GM19351 (cell line): ENCODE data around the gene MCIDAS.

Experiments used
- ATAC-seq: cut with Tn5 transposase; IDR thresholded peaks from one replicate; pipeline ENCODE4 v1.9.1; 2021; ENCODE audit warnings: mild to moderate bottlenecking, moderate library complexity; ENCODE audit not compliant: unreplicated experiment

MCIDAS gene

DNA sequence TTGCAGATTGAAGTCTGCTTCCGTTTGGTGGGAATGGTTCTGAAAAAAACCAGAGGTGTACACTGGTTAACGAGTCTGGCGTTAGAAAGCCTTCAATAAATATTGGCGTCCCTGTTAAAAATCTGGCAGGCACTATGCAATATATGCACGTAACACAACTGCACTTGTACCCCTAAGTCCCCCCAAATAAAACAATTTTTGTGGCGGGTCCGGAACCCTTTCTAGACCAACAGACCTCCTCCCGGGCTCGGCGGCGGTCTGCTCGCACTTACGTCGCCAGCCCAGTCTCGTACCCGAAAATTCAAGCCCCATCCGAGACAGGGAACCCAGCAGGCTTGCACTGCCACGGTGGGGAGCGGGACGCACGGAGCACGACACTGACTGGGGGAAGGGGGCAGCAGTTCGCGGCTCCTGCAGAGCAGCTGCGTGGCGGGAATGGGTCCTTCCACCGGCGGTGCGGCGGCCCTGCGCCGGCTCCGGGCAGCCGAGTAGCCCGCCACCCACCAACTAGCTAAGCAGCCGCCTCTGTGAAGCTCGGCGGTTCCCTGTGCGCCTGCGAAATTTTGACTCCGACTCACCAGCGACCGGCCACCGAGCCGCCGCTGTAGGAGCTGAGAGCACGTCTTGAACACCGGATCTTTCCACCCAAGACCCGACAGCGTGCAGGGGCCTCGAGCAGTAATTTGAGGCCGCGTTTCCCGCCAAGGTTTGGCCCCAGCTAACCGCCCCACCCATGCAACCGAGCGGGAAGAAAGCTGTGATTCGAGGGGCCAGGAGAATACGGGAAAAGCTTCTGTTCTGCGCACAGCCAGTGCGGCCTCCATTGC lies 3.9 kb downstream of the MCIDAS start:
- ATAC-seq: no peak

DNA sequence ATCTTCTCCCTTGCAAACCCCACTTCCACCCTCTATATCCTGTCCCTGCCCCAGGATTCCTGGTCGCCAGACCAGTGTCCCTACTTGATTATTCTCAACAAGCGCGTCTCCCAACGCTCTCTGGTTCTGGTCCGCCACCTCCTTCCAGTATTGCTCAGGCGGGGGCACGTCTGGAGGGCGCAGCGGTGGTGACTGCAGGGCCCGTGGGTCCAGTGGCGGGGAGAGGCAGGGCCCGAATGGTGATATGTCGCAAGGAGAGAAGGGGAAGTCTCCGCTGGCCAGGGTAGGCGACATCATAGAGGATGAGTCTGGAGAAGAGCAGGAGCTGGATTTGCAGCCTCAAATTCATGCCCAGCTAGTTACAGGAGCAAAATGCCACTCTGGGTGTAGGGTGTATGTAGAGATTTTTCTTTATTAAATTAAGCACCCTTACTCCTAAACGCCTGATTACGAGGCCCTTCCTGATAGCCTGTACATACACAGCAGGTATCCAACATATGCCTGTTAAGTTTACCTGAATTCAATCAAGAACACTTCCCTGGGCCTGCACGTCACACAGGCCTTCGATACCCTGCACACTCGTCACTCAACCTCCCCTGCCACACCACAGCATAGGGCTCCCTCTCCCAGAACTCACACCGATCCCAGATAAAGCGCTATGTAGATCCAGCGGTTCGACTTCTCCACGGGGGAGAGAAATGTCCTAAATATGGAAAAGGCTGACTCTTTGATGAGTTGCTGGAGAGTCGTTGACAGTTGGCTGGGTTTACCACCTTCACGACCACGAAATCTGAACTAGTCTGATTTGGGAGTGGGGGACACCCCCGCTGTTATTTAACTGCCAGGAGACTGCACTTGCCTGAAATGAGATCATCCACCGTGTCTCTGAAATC lies 4.8 kb downstream of the MCIDAS start:
- no peak for ATAC-seq

DNA sequence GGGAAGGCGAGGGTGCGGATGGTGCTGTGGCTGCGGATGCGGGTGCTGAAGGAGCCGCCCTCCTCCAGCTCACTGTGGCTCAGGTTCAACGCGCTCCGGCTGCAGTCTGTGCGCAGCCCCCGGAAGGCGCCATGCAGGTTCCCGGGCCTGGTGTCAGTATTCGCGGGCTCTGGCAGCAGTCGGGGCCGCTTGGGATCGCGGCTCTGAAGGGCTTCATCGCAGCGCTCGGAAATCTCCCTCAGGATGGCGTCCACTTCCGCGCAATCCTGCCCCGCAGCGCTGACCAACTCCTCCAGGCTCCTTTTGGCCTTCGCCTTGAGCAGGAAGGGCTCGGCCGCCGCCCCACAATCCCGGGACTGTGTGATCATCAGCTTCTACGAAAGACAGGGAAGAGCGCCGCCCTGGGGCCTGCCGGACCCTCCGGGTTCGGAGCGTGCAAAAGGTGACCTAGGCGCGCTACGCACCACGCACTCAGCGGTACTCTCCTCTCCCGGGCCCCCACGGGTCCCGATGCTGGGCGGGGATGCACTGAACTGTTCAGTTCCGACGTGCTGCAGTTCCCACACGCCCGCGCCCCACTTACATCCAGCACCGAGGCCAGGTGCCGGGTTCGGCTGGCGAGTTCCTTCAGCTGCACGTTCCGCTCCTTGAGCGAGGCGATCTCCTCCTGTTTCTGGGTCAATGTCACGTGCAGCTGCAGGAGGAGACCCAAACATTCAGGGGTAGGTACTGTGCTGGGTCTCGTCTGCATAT lies 6.5 kb downstream of the MCIDAS start:
- no peak for ATAC-seq

DNA sequence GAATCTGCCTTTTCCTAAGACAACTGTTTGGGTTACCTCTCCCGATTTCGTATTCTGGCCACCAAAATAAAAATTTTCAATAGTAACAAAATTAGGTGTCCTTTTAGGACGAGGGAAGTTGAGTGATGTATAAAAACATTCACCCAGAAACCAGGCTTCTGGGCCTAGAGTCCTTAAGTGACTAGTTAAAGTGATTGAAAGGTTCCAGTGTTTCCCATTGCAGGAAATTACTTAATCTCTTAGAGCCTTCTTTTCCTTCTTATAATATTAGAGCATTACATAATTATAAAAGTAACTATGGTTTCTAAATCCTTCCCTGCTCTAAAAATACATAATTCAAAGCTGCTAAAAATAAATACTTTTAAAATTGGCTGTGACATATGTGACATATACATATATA lies 7.3 kb downstream of the MCIDAS start:
- ATAC-seq: no peak

- ATAC-seq: no peak
Observed at GRCh38 chr5:55218967-55219366, 8.1 kb downstream of the MCIDAS start.

- no peak for ATAC-seq
Observed at GRCh38 chr5:55211184-55211874, 15.8 kb downstream of the MCIDAS start.

GRCh38 chr5:55205001-55205400 lies 22.1 kb downstream of the MCIDAS start:
- no peak for ATAC-seq

DNA sequence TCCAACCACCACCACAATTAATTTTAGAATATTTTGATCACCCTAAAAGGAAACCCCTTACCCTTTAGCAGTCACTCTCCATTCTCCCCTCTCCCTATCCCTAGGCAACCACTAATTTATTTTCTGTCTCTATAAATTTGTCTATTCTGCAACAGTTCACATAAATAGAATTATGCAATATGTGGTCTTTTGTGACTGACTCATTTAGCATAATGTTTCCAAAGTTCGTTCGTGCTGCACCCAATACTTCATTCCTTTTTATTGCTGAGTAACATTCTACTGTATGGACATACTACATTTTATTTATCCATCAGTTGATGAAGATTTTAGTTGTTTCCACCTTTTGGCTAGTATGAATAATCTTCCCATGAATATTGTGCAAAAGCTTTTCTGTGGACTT lies 36.0 kb downstream of the MCIDAS start:
- ATAC-seq: no peak

GRCh38 chr5:55188656-55189540 lies 38.2 kb downstream of the MCIDAS start:
- no peak for ATAC-seq

DNA sequence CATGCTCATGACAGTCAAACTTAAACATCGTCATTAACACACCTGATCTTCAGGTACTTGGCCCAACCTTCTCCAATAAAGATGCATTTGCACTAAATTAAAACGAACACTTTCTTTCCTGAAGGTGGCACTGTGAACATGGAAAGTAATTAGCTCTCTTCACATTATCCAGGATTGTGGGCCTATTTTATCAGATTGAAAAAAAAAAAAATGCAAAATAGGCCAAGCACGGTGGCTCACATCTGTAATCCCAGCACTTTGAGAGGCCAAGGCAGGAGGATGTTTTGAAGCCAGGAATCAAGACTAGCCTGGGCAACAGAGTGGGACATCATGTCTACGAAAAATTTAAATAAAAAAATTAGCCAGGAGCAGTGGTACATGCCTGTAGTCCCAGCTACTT lies 39.7 kb downstream of the MCIDAS start:
- ATAC-seq: no peak

DNA sequence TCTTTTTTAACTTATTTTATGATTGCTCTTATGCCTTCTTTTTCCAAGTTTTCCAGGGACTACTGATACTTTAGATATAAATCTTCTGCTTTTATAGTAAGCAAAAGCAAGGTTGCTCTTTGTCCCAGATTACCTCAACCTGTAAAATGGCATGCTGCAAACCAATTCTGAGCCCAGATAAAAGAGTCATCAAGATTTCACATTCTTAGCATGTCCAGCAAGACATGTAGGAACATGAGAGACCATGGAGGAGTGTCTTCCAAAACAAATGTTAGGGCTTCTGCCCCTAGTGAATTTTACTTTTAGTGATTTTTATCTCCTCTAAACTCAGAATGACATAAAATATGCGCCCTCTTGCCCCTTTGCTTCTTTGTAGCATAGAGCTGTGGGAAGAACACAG lies 47.1 kb downstream of the MCIDAS start:
- ATAC-seq: no peak

GRCh38 chr5:55177078-55177477 lies 50.0 kb downstream of the MCIDAS start:
- no peak for ATAC-seq

DNA sequence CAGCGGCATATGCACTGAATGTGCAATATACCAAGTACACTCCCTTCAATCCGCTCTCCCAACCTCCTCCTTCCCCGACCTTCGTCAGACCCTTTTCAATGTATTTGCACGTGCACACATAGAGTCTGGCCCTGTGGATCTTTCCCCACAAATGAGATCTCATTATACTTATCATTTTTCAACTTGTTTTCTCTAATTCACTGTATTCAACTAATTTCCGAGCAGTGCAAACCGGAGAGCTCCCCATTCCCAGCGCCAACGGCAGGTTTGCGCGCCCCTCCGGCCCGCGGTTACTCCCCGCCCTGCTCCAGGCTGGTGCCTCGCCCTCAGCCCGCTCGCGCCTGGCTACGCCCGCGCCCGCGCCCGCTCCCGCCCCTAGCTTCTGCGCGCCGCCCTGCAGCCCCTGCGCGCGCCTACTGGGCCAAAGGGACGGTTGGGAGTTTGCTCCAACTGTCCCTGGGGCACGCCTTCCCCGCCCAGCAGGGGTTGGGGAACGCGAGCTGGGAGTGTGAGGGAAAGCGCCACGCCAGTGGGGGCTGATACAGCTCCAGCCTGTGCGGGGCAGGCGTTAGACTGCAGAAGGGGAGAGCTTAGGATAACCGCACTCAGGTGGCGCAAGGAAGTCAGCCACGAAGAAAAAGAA lies 50.8 kb downstream of the MCIDAS start:
- ATAC-seq: no peak

- no peak for ATAC-seq
Observed at GRCh38 chr5:55175781-55176175, 51.3 kb downstream of the MCIDAS start.

DNA sequence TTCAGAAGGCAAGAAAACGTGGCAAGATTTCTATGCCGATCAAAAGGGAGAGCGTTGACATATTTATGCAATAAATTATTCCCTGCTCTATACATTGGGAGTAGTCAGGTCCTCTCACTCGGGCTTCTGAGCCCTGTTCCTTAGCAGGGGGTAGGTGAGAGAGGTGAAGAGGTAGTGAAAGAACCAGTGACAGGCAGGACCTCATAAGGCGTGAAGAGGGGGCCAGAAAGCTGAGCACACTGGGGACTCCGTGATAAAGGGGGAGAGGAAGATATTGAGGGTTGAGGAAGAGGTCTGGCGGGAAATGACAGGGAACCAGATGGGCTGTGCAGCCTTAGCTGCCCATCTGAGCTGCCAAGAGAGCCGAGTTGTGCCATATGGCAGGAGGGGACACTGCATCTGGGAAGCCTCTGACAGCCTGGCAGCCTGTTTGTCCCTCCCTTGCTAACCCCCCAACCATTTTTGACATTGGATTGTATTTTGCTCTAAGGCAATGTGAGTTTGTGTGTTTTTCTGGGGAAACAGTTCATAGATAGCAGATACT lies 53.4 kb downstream of the MCIDAS start:
- peak; percentile 15 for ATAC-seq

DNA sequence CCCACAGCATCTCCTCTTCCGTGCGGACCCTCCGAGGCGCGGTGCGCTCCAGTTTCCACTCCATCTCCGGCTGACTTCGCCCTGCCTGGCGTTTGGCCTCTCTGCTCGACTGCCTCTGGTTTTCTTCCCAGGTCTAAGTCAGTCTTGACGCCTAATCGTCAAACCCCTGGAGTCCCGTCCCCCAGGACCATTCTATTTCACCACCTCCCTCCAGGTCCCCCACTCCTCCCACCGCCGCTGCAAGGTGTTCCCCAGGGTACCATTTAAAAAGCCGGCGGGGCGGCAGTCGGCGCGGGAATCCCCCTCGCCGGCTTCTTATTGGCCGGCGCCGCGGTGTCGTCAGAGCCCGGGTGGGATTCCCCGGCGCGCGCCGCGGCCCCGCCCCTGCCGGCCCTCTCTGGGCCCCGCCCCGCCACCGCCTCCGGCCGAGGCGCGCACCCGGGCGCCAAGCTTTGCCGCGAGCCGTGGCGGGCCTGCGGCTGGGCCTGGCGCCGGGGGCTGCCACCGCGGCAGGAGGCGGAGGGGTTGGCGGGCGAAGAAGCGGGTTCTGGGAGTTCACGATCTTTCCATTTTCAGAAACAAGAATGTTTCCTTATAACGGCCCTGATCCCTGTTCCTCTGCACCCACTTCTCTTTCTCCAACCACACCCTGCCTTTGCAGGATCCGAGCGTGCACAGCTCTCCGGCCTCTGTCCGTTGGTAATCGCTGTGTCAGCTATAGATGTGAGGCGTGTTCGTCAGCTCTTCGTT lies 54.0 kb downstream of the MCIDAS start, which contains the start of gene CDC20B:
Gene CDC20B, minus strand, starts transcription at position 241 of the 750 bp plus-strand sequence. Its CDS starts 177 bp downstream, at position 64.
- peak; percentile 87 for ATAC-seq

GRCh38 chr5:55172051-55172899 lies 54.8 kb downstream of the MCIDAS start:
- ATAC-seq: peak; percentile 62
